SK-N-MC (cell line): ENCODE data around the gene SNX2.

Source experiments
- DNase-seq: peaks from one replicate; pipeline ENCODE4 v3.0.0-alpha.2; 2011; ENCODE audit warnings: low read depth, low spot score
- H3K27ac ChIP-seq: fragments of 200-600 bp; sonication (generic); 2 replicates; pipeline ENCODE4 v1.5.1; 2016; ENCODE audit warnings: mixed run types
- H3K36me3 ChIP-seq: fragments of 200-600 bp; sonication (generic); 2 replicates; pipeline ENCODE4 v1.6.1; 2017; ENCODE audit warnings: antibody characterized with exemption, low read length, mixed read lengths; ENCODE audit not compliant: insufficient read depth
- H3K4me3 ChIP-seq: fragments of 200-600 bp; sonication (generic); 2 replicates; pipeline ENCODE4 v1.5.1; 2016
- H3K9ac ChIP-seq: fragments of 200-600 bp; sonication (generic); 2 replicates; pipeline ENCODE4 v1.8.0; 2017; ENCODE audit warnings: mixed run types, mixed read lengths; ENCODE audit not compliant: insufficient read length
- H3K9me3 ChIP-seq: fragments of 200-600 bp; sonication (generic); 2 replicates; pipeline ENCODE4 v1.6.1; 2017; ENCODE audit warnings: low read depth, mild to moderate bottlenecking, antibody characterized with exemption, low read length, moderate library complexity, mixed read lengths
- EZH2 ChIP-seq: fragments of 200-600 bp; sonication (generic); IDR thresholded peaks from one replicate; pipeline ENCODE4 v1.6.1; 2017; ENCODE audit warnings: antibody characterized with exemption
- FOXP2 ChIP-seq: optimal IDR thresholded peaks from 2 replicates; pipeline ENCODE3; 2011; ENCODE audit warnings: mild to moderate bottlenecking, moderate library complexity; ENCODE audit not compliant: insufficient read depth; ENCODE audit errors: extremely low read length, control extremely low read depth
- POLR2AphosphoS5 ChIP-seq: IDR thresholded peaks from 2 replicates; pipeline ENCODE4 v1.6.1; 2012; ENCODE audit warnings: mild to moderate bottlenecking, low read depth, low read length, borderline replicate concordance

The SNX2 gene, protein sequence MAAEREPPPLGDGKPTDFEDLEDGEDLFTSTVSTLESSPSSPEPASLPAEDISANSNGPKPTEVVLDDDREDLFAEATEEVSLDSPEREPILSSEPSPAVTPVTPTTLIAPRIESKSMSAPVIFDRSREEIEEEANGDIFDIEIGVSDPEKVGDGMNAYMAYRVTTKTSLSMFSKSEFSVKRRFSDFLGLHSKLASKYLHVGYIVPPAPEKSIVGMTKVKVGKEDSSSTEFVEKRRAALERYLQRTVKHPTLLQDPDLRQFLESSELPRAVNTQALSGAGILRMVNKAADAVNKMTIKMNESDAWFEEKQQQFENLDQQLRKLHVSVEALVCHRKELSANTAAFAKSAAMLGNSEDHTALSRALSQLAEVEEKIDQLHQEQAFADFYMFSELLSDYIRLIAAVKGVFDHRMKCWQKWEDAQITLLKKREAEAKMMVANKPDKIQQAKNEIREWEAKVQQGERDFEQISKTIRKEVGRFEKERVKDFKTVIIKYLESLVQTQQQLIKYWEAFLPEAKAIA

DNA sequence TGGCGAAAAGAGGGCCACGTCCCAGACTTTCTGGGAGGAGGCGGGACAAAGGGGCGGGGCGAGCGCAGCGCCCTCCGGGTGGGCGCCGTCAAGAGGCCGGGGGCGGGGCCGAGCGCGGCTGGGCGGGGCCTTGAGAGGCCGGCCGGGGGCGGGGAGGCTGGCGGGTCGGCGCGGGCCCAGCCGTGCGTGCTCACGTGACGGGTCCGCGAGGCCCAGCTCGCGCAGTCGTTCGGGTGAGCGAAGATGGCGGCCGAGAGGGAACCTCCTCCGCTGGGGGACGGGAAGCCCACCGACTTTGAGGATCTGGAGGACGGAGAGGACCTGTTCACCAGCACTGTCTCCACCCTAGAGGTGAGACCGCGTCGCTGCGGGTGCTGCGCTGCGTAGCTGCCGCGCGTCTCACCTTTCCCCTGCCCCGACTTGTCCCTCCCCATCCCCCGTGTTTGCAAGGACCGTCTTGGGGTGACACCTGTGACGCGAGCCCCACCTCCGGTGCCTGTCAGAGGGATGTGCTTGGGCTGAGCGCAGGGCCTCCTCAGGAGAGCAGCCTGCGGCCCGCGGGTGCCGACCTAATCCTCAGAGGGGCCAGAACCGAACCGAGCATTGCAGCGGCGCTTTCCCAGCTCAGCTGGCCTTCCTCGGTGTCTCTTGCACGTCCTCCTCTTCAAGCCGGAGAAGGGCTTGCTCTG lies at the start of gene SNX2:
TSS of gene SNX2 (plus strand) at position 220 of the 689 bp plus-strand sequence. CDS start at position 244, 24 bp downstream.
- Histone ChIP-seq H3K4me3 (peak within 1 kb of the TSS; percentile 80), H3K27ac (no peak within 1 kb of the TSS), H3K9me3 (peaks cover 6% of the 10 kb centered on the region), H3K36me3 (peaks cover 6% of the 10 kb centered on the region), H3K9ac (peak within 1 kb of the TSS; percentile 72)
- peak; percentile 85; the same call in 1 of the 2 replicates for TF ChIP-seq POLR2AphosphoS5
- no peak for TF ChIP-seq EZH2
- DNase-seq: no peak

DNA sequence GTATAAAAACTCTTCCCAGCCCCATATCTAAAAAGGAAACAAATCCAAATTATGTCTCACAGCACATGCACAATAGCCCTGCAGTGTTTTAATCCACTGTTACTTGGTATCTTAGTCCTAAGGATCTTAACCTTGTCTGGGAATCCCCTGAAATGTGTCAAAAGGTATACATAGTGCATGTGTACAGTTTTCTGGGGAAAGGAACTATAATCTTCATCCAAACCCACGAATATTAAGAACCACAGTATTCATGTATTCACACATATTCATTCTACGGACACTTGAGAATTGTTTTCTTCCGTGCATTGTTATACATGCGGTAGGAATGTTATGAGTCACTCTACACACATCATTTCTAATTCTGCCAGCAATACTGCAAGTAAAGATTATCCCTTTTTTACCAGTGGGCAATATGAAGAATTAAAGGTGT lies 47.8 kb upstream of the SNX2 start:
- no peak for TF ChIP-seq FOXP2
- Histone ChIP-seq H3K27ac (no peak overlapping the region), H3K36me3 (no peaks in the 10 kb centered on the region), H3K4me3 (no peak overlapping the region), H3K9me3 (no peaks in the 10 kb centered on the region), H3K9ac (no peak overlapping the region)
- no peak for DNase-seq

DNA sequence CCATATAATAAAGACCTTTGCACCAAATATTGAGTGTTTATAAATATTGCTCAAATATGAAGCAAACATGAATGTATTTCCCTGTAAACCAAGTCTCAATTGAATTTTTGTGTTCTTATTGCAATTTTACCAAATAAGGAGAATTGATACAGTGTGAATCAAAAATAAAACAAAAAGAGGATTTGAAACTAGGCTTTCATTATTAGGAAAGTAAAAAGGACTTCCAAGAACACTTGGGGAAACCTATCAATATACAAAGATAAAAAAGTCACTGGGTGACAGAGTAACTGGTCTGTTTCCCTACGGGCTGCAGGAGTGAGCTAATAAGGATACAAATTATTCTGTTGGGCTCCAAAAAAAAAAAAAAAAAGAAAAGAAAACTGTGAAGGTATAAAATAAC lies 44.8 kb upstream of the SNX2 start:
- H3K9ac ChIP-seq: no peak overlapping the region
- no peak overlapping the region for H3K4me3 ChIP-seq
- H3K36me3 ChIP-seq: no peaks in the 10 kb centered on the region
- H3K9me3 ChIP-seq: no peaks in the 10 kb centered on the region
- no peak overlapping the region for H3K27ac ChIP-seq
- no peak for DNase-seq
- no peak for TF ChIP-seq FOXP2
- TF ChIP-seq EZH2: no peak
- TF ChIP-seq POLR2AphosphoS5: no peak

DNA sequence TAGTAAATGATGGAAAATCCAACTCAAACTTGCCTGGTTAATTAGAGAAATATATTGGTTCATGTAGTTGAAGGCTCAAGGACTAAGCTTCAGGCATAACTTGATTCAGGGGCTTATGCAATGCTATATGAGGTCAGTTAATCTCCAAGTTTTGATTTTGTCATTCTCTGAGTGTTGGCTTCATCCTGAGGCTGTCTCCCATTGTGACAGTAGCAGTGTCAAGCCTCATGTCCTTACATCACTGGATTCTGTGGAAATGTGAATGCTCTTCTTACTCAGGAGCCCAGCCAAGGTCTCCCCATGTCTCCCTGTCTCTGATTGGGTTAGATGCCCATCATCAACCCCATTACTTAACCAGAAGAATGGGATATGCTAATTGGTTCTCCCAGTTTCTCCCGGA lies 44.4 kb upstream of the SNX2 start:
- TF ChIP-seq FOXP2: no peak
- TF ChIP-seq EZH2: no peak
- no peak for TF ChIP-seq POLR2AphosphoS5
- H3K9me3 ChIP-seq: no peaks in the 10 kb centered on the region
- no peak overlapping the region for H3K4me3 ChIP-seq
- no peak overlapping the region for H3K9ac ChIP-seq
- H3K36me3 ChIP-seq: no peaks in the 10 kb centered on the region
- no peak for DNase-seq
- H3K27ac ChIP-seq: no peak overlapping the region

DNA sequence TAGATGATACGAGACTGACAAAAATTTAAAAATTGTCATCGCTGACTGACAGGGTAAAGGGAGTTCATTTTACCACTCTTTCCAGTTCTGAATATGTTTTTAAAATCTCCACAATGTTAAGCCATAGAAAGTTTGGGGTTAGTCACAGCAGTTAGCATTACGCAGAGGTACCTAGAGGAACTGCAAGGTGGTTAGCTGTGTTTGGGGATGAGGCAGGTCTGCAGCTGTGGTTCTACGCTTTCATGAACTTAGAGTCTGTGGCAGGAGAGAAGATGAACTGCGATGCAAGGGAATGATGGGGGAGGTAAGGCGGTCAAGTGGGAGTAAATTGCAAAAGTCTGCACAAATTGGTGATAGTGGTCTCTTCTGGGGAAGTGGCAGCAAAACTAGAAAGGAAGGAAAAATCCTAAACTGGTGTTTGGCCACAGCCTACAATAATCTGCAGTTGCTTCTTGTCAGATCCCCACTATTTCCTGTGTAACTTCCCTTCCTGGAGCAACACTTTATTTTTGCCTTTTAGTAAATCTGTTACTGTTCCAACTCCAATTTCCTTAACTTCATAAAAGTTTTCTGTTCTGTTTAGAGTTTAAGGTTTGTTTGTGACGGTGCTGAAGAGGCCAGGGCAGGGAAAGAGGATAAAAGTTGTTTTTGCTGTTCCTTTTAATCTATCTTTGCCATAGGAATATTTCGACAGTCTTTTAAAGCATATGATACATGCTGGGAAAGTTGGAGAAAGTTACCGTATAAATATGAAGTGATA lies 38.6 kb upstream of the SNX2 start:
- H3K4me3 ChIP-seq: no peak overlapping the region
- H3K9ac ChIP-seq: no peak overlapping the region
- H3K36me3 ChIP-seq: no peaks in the 10 kb centered on the region
- no peak for DNase-seq
- no peak for TF ChIP-seq FOXP2
- no peak for TF ChIP-seq POLR2AphosphoS5
- no peak for TF ChIP-seq EZH2
- no peak overlapping the region for H3K27ac ChIP-seq
- H3K9me3 ChIP-seq: no peaks in the 10 kb centered on the region

DNA sequence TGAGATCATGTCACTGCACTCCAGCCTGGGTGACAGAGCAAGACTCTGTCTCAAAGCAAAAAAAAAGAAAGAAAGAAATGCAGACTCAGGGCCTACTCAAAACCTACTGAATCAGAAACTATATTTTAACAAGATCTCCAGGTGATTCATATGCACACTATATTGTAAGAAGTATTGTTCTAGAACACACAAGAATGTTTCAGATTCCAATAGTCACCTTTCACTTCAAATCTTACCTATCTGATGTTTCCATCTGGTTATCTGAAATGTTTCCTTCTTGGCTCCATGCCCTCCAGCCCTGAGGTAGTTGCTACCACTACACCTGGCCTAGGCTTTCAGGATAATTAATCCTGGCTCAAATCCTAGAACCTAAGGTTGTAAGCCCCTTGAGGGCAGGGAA lies 36.8 kb upstream of the SNX2 start:
- H3K4me3 ChIP-seq: no peak overlapping the region
- DNase-seq: no peak
- H3K9ac ChIP-seq: no peak overlapping the region
- no peaks in the 10 kb centered on the region for H3K36me3 ChIP-seq
- no peak overlapping the region for H3K27ac ChIP-seq
- no peak for TF ChIP-seq FOXP2
- no peak for TF ChIP-seq EZH2
- no peak for TF ChIP-seq POLR2AphosphoS5
- H3K9me3 ChIP-seq: no peaks in the 10 kb centered on the region

DNA sequence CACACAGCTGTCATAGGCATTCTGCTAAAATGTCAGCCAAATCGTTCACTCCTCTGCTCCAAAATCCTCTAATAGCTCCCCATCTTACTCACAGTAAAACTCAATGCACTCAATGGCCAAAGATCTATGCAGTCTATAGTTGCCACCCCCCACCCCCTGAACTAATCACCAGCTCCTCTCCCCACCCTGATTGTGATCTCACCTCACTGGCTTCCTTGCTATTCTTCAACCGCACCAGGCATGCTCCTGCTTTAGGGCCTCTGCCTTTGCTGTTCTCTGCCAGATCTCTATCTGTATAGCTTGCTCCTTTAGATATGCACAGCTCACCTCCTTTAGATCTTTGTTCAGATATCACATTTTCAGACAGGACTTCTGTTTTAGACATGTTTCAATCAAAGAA lies 33.2 kb upstream of the SNX2 start:
- Histone ChIP-seq H3K27ac (no peak overlapping the region), H3K36me3 (no peaks in the 10 kb centered on the region), H3K4me3 (no peak overlapping the region), H3K9me3 (no peaks in the 10 kb centered on the region), H3K9ac (no peak overlapping the region)
- DNase-seq: no peak
- no peak for TF ChIP-seq EZH2
- no peak for TF ChIP-seq FOXP2
- no peak for TF ChIP-seq POLR2AphosphoS5

DNA sequence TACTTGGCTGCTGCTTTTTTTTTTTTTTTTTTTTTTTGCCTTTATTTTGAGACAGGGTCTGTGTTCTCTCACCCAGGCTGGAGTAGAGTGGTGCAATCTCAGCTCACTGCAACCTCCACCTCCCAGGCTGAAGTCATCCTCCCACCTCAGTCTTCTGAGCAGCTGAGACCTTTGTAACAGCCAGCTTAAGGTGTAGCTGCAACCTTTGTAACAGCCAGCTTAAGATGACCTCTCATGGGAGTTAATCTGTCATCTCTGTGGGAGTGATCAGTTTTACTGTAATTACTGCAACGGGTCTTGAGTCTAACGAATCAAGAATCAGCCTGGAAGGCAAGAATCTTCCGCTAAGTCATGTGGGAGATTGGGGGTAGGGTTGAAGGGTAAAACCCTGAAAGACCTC lies 31.6 kb upstream of the SNX2 start:
- Histone ChIP-seq H3K9me3 (no peaks in the 10 kb centered on the region), H3K9ac (no peak overlapping the region), H3K36me3 (no peaks in the 10 kb centered on the region), H3K27ac (no peak overlapping the region), H3K4me3 (no peak overlapping the region)
- TF ChIP-seq EZH2 (no peak), FOXP2 (no peak), POLR2AphosphoS5 (no peak)
- DNase-seq: no peak
